HG03460 (cell line): ENCODE data around the gene SLC7A10.
"Not testable (repeated sequence)": the region's sequence is repeated elsewhere in the genome, so short reads cannot be mapped to it uniquely, and the experiment has no call there.

ENCODE experiments used
- ATAC-seq: cut with Tn5 transposase; IDR thresholded peaks from one replicate; pipeline ENCODE4 v1.9.1; 2021; ENCODE audit not compliant: unreplicated experiment

SLC7A10 gene

GRCh38 chr19:33219261-33219815 lies 6.3 kb downstream of the SLC7A10 start:
- no peak for ATAC-seq

- no peak for ATAC-seq
These were observed 7.8 kb downstream of the SLC7A10 start for GRCh38 chr19:33217881-33218280.

GRCh38 chr19:33216198-33216830 lies 9.3 kb downstream of the SLC7A10 start:
- no peak for ATAC-seq

- ATAC-seq, result no peak
These were observed 10.0 kb downstream of the SLC7A10 start for GRCh38 chr19:33215438-33216197.

DNA sequence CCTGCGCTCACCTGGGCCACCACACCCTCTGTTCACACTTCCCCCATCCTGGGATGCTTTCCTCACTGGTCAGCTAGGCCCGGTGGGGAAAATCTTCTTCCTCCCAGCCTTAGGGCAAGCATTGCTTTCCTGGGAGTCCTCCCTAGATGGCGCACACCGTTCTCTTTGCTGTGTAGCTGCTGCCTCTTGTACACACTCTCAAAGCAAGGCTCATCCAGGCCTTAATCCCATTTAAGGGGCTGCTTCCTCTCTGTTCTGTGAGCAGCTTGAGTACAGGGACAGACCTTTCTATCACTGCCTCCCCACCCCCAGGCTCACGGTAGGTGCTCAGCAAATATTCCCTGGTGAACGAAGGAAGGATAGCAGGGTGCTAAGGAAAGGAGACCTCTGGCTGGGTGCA lies 11.1 kb downstream of the SLC7A10 start:
- ATAC-seq, result no peak

DNA sequence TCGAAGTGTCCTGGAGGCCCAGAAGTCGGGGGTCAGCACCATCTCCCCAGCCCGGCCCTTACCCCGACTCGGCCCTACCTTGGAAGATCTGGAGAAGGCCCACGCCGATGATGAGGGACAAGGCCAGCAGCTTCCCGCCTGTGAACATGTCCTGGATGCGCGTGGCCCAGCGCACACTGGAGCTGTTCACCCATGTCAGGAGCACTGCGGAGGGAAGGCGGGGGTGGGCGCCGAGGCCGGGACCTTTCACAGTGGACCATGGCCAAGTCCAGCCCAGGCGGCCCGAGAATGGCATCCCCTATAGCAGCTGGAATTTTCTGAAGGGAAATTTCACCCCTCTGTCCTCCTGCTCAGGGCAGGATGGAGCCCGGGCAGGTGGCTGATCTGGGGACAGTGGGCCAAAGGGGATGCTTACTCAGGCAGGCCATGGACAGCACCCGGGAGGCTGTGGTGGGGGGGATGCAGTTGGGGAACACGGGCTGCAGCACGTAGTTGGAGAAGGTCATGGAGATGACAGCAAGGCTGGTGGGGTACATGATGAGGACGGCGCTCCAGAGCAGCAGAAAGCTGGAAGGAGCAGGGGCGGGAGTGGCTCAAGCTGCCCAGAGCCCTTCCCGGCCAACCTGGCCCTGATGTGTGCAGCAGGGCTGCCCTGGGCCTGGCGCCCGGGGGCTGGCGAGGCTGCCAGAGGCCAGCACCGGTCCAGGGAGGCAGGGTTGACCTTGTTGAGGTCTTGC lies 13.0 kb downstream of the SLC7A10 start:
- ATAC-seq, result no peak

GRCh38 chr19:33211794-33212435 lies 13.7 kb downstream of the SLC7A10 start:
- no peak for ATAC-seq

DNA sequence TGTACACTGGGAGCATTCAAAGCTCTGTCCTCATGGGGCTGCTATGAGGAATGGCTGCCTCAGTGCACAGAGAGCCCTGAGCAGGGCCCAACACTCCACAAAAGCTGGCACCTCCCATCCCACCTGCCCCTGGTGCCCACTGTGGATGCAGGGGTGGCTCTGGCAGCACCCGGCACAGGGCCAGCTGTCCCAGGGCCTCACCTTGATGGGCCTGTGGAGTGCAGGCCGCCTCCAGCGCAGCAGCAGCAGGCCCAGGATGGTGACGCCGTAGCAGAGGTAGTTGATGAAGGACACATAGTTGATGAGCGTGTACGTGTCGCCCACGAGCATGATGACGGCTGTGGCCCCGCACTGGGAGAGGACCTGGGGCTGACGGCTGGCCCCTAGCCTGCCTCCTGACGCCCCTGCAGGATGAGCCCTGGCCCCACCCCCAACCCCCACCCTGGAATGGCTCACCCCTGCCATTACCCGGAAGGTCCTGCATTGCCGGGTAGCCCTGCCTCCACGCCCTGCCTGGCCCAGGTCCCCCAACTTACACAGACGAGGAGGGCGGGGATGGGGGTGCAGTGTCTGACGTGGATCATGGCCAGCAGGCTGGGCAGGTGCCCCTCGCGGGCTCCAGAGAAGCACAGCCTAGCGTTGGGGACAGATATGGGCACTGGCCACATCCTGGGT lies 15.2 kb downstream of the SLC7A10 start:
- ATAC-seq, result no peak

- not testable (repeated sequence) for ATAC-seq
These were observed 15.8 kb downstream of the SLC7A10 start for GRCh38 chr19:33209850-33210230.

DNA sequence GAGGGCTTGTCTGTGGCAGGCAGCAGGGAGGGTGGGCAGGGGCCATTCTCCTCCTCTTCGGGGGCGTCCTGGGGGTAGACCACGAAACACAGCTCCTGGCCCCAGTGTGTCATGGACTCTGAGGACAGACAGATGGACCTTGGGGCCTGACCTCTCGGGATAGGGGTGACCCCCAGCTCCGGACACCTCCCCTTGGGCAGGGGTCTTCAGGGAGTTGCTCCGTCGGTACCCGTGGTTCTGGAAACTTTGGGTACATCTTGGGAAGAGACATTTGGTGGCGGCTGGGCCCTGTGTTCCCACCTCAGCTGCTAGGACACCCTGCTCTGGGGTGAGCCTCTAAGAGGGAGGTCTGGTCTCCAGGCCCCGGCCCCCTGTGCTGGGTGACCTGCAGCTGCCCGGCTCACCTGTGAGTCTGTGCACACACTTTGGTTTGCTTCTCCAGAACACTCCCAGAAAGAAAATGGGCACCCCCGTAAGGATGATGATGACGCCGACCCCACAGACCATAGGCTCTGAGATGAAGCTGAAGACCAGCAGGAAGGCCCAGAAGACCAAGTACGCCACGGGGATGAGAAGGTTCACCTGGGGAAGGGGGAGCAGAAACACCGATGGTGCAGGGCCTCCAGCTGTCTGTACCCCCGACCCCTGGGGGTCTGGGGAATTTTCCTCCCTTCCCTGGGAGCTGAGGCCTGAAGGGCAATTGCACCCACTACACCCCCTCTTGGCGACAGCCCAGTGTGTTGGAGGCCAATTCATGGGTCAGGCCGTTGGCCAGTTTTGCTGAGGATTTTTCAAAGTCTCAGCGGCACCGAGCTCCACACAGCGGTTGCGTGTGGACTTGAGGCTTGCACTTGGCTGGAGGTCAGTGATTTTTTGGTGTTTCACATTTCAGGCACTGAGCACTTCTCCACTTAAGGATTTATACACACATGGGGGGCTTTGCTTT lies 16.5 kb downstream of the SLC7A10 start:
- no peak for ATAC-seq

DNA sequence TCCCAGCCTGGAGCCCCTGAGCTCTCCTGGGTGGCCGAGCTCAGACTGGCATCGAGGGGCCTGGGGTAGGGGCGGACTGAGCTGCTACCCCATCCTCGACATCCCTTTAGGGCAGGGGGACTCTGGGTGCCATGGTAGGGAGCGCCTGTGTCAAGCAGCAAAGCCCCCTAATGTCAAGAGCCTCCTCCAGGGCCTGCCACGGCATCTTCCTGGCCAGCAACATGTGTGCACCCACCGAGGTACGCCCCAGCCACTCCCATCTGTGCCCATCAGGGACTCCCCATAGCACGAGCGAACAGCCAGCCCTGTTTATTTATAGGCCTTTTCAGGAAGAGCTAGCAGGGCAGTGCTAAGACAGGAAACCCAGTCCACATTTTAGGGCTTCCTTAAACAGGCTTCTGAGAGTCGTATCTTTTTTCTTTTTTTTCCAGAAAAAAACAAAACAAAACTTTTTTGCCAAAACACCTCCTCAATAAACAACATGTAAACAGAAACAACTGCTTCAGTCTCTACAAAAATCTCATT lies 17.2 kb downstream of the SLC7A10 start:
- no peak for ATAC-seq

GRCh38 chr19:33207903-33208302 lies 17.7 kb downstream of the SLC7A10 start:
- no peak for ATAC-seq

- no peak for ATAC-seq
These were observed 18.5 kb downstream of the SLC7A10 start for GRCh38 chr19:33207040-33207620.

DNA sequence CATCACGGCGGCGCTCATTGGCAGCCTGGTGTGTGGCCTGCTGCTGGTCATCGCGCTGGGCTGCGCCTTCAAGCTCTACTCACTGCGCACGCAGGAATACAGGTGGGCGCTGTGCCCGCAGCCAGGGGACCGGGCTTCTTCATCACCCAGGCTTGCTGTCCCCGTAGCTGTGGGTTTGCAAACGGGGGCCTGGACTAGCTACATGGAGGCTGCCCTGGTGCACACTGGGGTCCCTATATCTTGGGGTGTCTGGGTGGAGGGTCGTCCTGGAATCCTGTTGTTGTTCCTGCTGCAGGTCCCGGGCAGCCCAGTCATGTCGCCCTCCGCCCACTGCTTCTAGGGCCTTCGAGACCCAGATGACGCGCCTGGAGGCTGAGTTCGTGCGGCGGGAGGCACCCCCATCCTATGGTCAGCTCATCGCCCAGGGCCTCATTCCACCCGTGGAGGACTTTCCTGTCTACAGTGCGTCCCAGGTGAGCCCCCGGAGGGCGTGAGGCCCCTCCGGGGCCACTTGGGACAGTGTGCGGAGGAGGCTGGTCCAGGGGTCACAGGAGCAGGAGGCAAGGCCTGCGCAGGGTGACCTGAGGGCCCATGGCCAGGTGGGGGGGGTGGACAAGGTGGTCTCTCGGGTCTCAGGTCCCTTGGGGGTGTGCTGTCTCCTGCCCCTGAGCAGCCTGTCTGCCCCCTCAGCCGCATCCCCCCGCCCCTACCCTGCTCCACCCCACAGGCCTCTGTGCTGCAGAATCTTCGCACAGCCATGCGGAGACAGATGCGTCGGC lies 19.2 kb downstream of the SLC7A10 start:
- no peak for ATAC-seq

- no peak for ATAC-seq
These were observed 20.0 kb downstream of the SLC7A10 start for GRCh38 chr19:33205531-33206260.

DNA sequence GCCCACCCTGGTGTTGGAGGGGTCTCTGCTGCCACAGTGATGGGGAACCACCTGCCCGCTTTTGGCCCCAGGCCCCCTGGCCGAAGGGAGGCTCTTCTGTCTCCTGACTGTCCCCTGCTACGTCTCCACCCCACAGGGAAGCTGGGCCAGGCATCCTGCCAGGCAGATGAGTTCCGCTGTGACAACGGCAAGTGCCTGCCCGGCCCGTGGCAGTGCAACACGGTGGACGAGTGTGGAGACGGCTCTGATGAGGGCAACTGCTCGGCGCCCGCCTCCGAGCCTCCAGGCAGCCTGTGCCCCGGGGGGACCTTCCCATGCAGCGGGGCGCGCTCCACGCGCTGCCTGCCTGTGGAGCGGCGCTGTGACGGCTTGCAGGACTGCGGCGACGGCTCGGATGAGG lies 20.5 kb downstream of the SLC7A10 start:
- no peak for ATAC-seq

DNA sequence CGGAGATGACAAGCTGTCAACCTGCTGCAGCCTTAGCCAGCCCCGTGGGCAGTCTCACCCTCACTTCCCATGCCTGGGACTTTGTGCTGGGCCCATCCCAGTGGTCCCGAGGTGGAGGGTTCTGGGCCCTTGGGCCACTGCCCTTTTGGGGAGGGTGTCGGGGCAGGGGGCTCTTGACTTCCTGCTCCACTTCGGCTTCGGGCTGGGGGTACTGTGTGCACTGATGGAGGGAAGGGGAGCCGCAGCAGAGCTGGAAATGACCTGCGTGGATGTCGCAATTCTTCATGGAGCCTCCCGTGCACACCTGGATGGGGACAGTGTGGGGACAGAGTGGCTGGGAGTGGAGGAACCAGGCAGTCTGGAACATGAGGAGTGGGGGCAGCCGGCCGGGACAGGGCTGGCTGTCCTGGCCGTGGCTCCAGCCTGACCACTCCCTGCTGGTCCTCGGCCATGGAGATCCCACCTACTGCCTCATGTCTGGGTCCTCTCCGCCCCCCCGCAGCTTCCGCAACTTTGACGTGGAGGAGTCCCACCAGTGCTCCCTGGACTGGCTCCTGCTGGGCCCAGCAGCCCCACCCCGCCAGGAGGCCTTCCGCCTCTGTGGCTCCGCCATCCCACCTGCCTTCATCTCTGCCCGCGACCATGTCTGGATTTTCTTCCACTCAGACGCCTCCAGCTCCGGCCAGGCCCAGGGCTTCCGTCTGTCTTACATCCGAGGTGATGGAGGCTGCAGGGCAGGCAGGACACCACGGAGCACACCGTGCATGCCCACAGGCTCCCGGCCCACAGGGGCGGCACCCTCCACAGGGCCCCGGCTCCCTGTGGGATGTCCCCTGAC lies 21.3 kb downstream of the SLC7A10 start:
- no peak for ATAC-seq
